Measurements from ENCODE around the gene GPD2.

GPD2 gene

DNA sequence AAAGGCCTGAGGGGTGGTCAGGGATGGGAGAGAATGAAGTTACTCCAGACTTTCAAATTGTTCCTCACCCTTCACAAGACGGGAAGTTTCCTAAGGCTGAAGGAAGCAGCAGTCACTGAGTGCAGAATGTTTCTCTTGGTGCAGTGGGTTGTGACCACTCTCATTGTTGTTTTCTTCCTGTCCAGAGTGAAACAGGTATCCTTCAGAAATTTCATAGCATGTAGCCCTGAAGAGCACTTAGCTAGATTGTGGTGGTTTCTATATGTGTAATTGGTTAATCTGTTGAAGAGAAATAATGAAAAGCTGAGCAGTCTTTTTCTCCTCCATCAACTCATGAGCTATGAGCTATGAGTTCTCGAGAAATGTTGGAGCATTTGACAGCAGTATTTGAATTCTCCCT, 96.8 kb downstream of the GPD2 start:
- no peak for DNase-seq (ENCODE audit: low spot score)

DNA sequence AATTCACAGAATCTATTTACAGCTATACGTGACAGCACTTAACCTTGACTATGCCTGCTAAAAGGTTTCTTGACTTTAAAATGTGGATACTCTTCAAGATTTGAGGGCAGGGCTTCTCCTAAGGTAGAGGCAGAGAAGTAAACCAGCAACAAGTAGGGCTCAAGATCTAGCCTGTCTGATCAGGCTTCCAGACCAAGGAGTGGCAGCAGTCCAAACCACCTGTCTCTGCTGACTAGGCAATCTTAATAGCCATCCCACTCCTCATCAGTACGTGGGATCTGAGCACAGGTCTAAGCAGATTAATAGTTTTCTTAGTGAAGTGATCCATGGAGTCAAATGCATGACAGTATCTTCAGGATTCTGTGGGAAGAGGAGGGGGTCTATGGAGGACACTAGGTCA, 100.4 kb downstream of the GPD2 start:
- DNase-seq (ENCODE audit: low spot score) = no peak

GRCh38 chr2:156537141-156537540, 101.0 kb downstream of the GPD2 start:
- peak; percentile 21 for DNase-seq (ENCODE audit: low spot score)

DNA sequence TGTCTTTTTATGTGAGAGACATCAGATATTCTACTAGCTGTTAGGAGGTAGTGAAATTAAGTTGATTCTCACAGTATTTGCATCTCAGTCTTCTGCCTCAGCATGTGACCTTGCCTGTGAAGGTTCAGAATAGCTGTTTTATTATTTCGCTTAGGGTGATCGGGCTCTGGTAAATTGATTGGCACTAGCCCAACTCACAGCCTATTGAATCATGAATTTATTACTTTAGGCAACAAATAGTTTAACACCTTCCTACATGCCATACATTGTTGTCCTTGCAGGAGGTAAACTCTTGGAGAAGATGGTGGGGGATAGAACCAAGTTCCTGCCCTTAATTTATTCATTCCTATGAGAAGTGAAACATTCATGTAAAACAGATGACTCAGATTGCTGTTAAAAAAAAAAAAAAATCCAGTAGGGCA, 101.9 kb downstream of the GPD2 start:
- no peak for DNase-seq (ENCODE audit: low spot score)

- no peak for DNase-seq (ENCODE audit: low spot score)
Observed at GRCh38 chr2:156539086-156539860, 103.1 kb downstream of the GPD2 start.

GRCh38 chr2:156540706-156541105, 104.5 kb downstream of the GPD2 start:
- DNase-seq (ENCODE audit: low spot score) = no peak

GRCh38 chr2:156541229-156541628, 105.0 kb downstream of the GPD2 start:
- DNase-seq (ENCODE audit: low spot score) = no peak

DNA sequence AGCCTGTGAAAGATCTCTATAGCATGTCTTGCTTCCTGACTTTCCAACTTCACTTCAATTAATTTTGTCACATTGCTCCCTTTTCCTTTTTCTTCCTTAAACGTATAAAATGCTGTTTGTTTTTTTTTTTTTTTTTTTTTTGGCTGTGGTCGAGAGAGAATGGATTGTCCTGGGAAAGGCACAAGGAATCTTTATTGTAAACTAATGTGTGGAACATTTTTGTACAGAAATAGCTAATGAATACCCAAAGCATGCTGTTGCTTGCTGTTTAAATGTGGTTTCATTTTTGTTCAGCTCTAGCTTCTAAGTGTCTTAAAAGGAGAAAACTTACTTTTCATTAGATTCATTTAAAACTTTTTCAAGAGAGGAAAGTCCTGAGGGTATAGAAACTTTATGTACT, 105.5 kb downstream of the GPD2 start:
- DNase-seq (ENCODE audit: low spot score) = no peak

- DNase-seq (ENCODE audit: low spot score) = no peak
Observed at GRCh38 chr2:156548413-156548812, 112.2 kb downstream of the GPD2 start.

GRCh38 chr2:156553714-156554442, 117.7 kb downstream of the GPD2 start:
- DNase-seq (ENCODE audit: low spot score) = no peak

GRCh38 chr2:156561326-156561725, 125.1 kb downstream of the GPD2 start:
- DNase-seq (ENCODE audit: low spot score) = no peak

DNA sequence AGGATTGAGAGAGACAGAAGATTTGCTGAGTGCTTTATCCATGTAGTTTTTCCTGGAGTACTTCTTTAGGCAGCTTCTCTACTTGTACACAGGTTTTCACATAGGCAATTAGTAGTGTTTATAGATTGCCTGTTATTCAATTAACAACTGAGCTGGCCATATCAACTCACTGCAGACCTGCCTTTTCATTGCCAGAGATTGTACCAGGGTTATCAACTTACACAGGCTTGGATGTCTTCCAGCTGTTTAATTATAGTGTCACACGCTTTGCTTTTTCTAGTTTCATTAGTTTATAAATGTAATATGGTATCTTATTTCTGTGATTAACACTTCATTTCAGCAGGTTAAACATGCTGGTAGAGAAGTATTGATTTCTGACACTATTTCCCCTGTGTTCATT, 125.9 kb downstream of the GPD2 start:
- DNase-seq (ENCODE audit: low spot score) = no peak

DNA sequence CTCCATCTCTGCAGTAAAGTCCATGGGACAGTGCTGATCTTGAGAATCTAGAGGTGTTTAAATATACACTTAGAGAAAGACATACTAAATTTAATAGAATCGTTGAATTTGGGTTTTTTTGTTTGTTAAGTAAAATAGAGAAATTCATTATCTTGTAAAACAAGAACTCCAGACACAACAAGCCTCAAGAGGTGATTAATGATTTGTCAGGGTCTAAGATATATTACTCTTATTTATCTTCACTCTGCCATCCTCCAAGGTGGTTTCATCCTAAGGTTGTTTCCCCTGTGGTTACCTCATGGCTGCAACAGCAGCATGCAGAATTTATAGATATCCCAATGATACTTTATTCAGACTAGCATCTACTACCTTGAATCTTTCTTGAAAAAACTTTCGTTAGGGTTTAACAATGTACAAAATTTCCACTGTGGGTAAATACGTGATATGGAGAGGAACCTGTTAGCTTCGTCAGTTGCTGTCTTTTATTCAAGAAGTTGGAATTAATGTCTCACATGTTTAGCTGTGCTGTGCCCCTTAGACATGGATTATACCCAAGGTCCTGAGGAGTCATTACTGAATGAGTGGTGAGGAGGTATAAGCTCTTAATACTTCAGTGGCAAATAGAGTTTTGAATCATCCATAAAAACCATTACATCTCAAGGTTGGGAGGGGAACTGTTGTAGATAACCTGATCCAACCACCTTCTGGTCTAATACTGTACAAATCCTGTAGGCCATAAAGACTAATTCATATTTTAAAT, 128.0 kb downstream of the GPD2 start:
- no peak for DNase-seq (ENCODE audit: low spot score)

- peak; percentile 41 for DNase-seq (ENCODE audit: low spot score)
Observed at GRCh38 chr2:156565066-156565710, 129.0 kb downstream of the GPD2 start.

DNA sequence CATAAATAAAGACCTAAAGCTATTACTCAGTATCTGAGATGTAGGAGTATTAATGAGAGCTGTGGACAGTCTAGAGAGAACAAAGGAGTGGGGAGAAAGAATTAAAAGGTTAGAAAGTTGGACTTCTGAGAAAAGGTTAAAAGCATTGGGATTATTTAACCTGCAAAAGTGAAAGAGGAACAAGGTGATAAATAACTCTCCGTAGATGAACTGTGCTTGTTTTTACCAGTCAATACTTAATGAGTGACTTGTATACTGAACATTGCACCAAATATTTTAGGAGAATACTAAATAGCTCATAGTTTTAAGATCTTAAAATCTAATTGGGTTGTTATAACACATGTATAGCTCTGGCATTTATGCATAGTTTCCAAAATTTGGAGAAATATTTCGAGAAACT, 137.5 kb downstream of the GPD2 start:
- no peak for DNase-seq (ENCODE audit: low spot score)

DNA sequence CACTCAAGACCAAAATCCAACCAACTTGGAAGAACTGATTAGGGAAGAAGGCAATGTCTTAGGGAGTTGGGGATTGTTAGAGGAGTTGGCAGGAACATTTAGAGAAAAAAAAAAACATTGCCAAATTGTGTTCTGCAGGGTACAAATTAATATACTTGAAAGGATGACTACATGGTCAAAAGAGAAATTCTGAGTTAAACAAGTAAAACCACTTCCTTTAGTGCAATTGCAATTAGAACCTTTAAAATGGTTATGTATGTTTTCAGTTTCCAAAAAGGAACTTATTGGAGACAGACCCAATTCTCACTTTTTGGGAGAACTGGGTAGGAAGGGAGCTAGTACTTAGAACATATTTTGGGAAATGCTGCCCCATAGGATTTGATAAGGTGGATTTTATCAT, 137.9 kb downstream of the GPD2 start:
- no peak for DNase-seq (ENCODE audit: low spot score)

DNA sequence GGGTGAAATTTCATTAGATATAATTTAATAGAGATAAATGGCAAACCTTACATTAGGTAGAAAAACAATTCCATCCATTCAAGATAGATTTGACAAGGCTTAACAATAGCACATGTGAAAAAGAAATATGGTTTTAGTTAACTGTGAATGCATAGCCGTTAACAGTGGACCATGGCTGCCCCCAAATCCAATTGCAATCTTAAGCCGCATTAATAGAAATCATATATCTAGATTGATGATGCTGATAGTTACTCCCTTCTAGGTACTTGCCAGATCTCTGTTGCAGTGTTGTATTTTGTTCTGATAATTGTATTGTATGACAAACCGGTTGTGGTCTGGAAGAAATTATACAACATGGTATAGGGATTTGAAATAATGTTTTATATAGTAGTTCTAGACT, 139.8 kb downstream of the GPD2 start:
- DNase-seq (ENCODE audit: low spot score) = no peak

GRCh38 chr2:156580501-156580900, 144.3 kb downstream of the GPD2 start:
- no peak for DNase-seq (ENCODE audit: low spot score)

GRCh38 chr2:156581280-156581679, 145.1 kb downstream of the GPD2 start:
- DNase-seq (ENCODE audit: low spot score) = no peak

GRCh38 chr2:156585457-156585856, 149.3 kb downstream of the GPD2 start:
- no peak for DNase-seq (ENCODE audit: low spot score)

- no peak for DNase-seq (ENCODE audit: low spot score)
Observed at GRCh38 chr2:156586621-156587020, 150.4 kb downstream of the GPD2 start.

DNA sequence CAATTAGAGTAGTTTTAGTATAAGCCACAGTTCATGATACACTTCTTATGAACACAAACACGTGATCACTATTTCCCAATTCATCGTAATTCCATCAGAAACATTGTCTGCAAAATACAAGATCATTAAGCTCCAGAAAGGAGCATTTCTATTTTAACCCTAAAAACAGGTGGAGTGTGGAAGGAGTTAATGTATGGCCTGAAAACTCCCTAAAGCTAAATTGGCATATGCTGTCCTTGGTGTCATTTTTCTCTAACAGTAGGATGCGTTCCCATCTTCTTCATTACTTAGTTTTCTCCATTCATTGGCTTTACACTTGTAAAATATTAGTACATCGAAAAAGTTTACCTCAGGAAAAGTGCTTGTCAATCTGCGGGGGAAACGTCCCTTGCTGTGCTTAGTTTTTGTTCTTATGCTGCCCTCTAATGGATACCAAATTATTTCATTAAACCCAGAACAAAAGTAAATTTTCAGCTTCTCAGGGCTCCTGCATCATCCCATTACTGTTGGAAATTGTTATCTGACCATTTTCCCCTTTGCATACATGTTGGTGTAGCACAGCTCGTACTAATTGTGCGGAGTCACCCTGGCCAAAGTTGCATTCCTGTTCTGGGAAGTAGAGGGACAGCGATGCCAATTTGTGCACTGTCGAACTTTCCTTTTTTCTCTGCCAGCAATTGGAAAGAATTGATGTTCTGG, 153.4 kb downstream of the GPD2 start:
- peak; percentile 7 for DNase-seq (ENCODE audit: low spot score)

Measured in hepatic stellate cell (primary cell).